HL-60/S4 (cell line): ENCODE measurements around the gene BAG1.

Experiments used
- in situ Hi-C: fragments of 300-500 bp; cut with MboI; formaldehyde crosslinking; loops from 2 replicates; pipeline ENCODE4 v1.14.3; 2022; ENCODE audit warnings: low sequenced_read_pairs

Gene BAG1

DNA sequence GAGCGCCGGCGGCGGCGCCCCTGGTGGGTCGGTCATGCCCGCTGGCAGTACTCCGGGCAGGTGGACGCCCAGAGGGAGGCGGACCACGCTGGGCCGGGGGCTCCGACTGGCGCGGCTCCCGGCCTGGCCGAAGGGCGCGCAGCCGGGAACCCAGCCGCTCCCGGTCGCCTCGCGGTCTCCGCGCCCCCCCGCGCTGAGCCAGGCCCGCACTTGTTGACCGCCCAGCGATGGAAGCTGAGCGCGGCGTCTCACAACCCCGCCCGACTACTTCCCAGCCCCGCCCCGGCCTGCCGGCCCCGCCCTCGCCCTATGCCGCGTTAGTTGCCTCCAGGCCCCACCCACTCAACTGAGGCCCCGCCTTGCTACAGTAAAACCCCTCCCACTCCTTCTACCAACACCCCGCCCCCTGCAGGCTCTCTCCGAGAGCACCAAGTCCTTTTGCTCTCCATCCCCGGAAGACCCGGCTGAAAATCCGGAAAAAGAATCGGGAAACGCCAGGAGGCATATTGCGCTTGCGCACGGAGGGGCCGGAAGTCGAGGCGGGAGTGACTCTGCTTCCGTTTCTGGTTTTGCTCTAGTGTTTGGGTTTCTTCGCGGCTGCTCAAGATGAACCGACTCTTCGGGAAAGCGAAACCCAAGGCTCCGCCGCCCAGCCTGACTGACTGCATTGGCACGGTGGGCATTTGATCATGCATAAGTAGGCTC is at the start of gene BAG1, which contains the start of gene CHMP5:
Gene BAG1, minus strand, starts transcription at position 236 of the 705 bp plus-strand sequence.
Gene CHMP5, plus strand, starts transcription at position 577 of the 705 bp plus-strand sequence. Its CDS starts 30 bp downstream, at position 607.
- in situ Hi-C loops: loop anchor here (25.0 kb wide), 1 partner anchor 98 kb away; no protein-coding TSS in a partner anchor

- in situ Hi-C loops: no loop called here
Observed at GRCh38 chr9:33311953-33312352, 47.4 kb upstream of the BAG1 start.

DNA sequence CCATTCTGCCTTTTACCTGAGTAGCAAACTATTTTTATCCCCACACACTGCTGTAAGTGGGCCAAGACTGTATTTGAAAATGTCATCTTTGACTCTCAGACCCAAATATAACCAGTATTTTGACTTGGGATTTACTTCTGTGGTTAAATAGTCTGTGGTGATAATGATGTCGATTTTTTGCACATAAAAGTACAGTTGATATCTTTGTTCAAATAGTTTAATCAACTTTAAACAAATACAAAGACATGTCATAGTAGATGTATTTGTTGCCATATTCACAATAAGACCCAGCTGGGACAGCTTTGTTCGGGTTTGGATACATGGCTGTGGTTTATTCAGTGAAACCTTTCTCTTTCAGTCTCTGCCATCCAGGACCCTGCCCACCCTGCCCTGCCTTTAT is 46.2 kb upstream of the BAG1 start:
- in situ Hi-C loops: no loop called here

GRCh38 chr9:33309903-33310302 is 45.4 kb upstream of the BAG1 start:
- in situ Hi-C loops: no loop called here

GRCh38 chr9:33307067-33307466 is 42.6 kb upstream of the BAG1 start:
- in situ Hi-C loops: no loop called here

DNA sequence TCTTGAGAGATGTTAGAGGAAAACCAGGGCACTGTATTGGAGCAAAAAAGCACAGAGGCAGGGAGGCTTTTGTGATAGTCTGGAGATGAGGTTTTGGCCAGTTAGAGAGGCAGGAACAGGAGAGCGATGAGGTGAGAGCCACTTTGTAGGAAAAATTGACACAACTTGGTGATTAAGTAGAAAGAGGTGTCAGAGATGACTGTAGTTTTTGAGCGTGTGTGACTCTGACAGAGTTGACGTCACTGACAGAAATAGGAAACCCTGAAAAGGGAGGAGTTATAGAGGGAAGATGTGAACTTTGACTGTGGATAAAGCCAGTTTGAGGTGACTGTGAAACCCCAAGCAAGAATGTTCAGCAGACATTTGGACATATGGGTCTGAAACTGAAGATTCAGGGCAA is 41.5 kb upstream of the BAG1 start:
- in situ Hi-C loops: no loop called here

- in situ Hi-C loops: no loop called here
Observed at GRCh38 chr9:33304362-33304761, 39.9 kb upstream of the BAG1 start.

DNA sequence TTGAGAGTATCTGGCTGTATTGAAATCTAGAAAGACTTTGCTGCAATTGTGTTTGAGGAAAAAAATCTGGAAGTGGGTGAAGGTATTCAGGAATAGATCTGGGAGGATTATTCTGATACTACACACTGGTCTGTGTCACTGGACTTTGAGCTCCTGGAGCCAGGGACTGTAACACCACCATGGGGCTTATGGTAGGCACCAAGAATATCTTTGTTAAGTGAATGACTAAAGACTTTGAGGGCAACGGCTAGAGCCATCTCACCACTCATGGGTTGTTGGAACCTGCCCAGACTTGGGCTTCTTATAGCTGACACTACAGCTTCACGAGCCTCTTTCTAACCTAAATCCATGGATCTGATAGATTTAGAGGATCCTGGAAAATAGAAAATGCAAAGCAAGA is 36.0 kb upstream of the BAG1 start:
- in situ Hi-C loops: no loop called here

GRCh38 chr9:33297432-33297831 is 32.9 kb upstream of the BAG1 start:
- in situ Hi-C loops: no loop called here

- in situ Hi-C loops: no loop called here
Observed at GRCh38 chr9:33295571-33295970, 31.1 kb upstream of the BAG1 start.

GRCh38 chr9:33294670-33295432 is 30.3 kb upstream of the BAG1 start:
- in situ Hi-C loops: no loop called here

GRCh38 chr9:33293782-33294181 is 29.3 kb upstream of the BAG1 start:
- in situ Hi-C loops: no loop called here

- in situ Hi-C loops: no loop called here
Observed at GRCh38 chr9:33291901-33292300, 27.4 kb upstream of the BAG1 start.

DNA sequence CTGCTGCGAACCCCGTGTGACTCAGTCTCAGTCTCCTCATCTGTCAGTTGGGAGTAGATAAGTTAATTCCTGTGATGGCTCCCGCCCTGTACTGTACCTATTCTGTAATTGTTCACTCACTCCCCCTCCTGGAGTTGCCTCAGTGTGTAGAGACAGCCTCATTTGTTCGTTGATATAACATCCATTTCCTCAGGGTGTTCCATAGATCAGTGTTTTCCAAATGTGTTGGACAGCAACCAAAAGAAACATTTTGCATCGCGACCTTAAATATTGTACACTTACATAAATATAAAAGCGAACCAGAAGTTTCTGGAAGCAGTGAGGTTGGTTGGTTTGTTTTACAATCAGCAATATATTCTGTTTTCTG is 26.5 kb upstream of the BAG1 start:
- in situ Hi-C loops: no loop called here

GRCh38 chr9:33290247-33291030 is 25.9 kb upstream of the BAG1 start, which contains the start of gene NFX1:
Gene NFX1, plus strand, starts transcription at chr9:33290516. Its CDS starts 57 bp downstream, at chr9:33290573.
- in situ Hi-C loops: no loop called here

DNA sequence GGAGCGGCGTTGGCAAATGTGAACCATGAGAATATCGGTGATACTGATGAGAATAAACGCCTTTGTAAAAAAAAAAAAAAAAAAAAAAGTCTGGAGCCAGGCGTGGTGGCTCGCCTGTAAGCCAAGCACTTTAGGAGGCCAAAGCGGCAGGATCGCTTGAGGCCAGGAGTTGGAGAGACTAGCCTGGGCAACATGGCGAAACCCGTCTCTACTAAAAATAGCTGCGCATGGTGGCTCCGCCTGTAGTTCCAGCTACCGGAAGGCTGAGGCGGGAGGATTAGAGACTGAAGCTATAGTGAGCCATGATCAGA is 25.4 kb upstream of the BAG1 start:
- in situ Hi-C loops: no loop called here

DNA sequence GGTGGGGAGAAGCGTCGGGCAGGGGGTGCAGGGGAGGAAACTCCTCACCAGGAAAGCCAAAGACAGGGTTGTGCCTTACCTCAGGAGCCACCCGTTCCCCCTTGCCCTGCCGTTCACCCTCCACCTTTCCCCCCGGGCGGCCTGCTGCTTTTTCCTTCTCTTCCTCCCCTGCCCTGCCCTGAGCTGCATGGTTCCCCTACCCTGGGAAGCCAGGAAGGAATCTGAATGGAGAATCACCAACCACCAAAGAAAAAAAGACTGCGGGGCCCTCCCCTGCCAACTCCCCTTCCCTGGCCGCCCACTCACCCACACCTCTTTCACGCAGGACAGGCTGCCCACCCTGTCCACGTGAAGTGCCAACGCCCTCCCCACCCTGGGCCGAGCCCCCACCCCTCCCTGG is 25.0 kb upstream of the BAG1 start:
- in situ Hi-C loops: no loop called here

GRCh38 chr9:33288828-33289483 is 24.4 kb upstream of the BAG1 start:
- in situ Hi-C loops: no loop called here

GRCh38 chr9:33288235-33288634 is 23.7 kb upstream of the BAG1 start:
- in situ Hi-C loops: no loop called here

- in situ Hi-C loops: no loop called here
Observed at GRCh38 chr9:33287087-33287490, 22.6 kb upstream of the BAG1 start.

GRCh38 chr9:33285502-33285901 is 21.0 kb upstream of the BAG1 start:
- in situ Hi-C loops: no loop called here
